ENCODE data around the gene RHEBL1. TPM values are rescaled to one million over a fixed set of nuclear protein-coding genes. Genes with fewer than 3 reads are reported as not detected.
A peak's percentile ranks its signal among the peaks of the same experiment; 100 is the strongest.

RHEBL1 gene
- total and polyA plus RNA-seq, 8 donors: 0.71 to 3.6 (median 2.2) TPM

DNA sequence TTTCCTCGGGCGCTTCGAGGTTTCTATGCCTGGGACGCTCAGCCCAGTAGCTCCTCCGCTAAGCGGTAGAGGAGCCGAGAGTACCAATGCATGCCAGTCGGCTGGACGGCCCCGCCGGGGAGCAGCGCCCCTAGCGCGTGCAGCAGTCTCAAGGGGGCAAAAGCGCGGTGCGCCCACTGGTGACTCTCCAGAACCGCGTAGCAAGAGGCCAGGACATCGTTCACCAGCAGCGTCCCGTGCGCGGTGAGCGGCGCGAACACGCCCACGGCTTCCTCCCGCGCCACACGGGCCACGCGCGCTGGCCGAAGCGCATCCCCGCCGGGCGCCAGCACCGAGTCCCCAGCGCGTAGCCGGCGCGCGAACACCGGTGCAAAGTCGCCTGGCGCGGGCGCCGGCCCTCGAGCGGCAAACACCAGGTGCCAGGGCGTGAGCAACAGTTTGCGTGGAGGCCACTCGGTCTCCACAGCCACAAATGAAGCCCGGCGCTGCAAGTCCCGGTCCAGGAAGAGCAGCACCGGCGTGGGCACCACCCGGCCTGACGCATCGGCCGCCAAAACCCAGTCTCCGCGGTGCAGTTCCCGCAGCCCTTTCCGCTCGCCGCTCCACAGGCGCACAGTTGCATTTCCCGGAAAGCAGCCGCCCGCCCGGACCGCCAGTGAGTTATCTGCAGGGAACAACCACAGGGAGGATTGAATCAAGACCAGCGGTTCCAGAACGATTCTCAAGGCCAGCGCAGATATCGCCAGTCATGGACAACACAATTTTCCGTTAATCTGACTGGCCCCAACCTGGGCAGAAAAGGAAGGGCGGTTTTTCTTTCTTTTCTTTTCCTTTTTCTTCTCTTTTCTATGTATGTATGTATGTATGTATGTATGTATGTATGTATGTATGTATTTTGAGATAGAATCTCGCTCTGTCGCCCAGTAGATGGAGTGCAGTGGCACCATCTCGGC is 20.3 kb upstream of the RHEBL1 start:
- ATAC-seq (no peak), DNase-seq (peak in 1 of 4 donors; percentile 85)
- H3K27me3 ChIP-seq: peaks cover 55 to 70% of the 10 kb centered on the region in 2 donors
- intact Hi-C loops (cut with DNase I): loop anchor here in 1 of 2 donors (5.0 to 10.0 kb wide), 2 partner anchors 32 to 145 kb away; no protein-coding TSS in a partner anchor
- peak overlapping the region; percentile 16 to 38 for H3K4me3 ChIP-seq
- no peaks in the 10 kb centered on the region for H3K36me3 ChIP-seq
- peaks cover 27 to 74% of the 10 kb centered on the region in 2 donors for H3K4me1 ChIP-seq
- H3K9me3 ChIP-seq: no peaks in the 10 kb centered on the region
- H3K27ac ChIP-seq: peak overlapping the region in 1 of 2 donors; percentile 55
- TF ChIP-seq, protein P1, sequence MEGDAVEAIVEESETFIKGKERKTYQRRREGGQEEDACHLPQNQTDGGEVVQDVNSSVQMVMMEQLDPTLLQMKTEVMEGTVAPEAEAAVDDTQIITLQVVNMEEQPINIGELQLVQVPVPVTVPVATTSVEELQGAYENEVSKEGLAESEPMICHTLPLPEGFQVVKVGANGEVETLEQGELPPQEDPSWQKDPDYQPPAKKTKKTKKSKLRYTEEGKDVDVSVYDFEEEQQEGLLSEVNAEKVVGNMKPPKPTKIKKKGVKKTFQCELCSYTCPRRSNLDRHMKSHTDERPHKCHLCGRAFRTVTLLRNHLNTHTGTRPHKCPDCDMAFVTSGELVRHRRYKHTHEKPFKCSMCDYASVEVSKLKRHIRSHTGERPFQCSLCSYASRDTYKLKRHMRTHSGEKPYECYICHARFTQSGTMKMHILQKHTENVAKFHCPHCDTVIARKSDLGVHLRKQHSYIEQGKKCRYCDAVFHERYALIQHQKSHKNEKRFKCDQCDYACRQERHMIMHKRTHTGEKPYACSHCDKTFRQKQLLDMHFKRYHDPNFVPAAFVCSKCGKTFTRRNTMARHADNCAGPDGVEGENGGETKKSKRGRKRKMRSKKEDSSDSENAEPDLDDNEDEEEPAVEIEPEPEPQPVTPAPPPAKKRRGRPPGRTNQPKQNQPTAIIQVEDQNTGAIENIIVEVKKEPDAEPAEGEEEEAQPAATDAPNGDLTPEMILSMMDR (IDR thresholded peaks at IDR 0.05): peak in 1 of 2 donors; percentile 9

DNA sequence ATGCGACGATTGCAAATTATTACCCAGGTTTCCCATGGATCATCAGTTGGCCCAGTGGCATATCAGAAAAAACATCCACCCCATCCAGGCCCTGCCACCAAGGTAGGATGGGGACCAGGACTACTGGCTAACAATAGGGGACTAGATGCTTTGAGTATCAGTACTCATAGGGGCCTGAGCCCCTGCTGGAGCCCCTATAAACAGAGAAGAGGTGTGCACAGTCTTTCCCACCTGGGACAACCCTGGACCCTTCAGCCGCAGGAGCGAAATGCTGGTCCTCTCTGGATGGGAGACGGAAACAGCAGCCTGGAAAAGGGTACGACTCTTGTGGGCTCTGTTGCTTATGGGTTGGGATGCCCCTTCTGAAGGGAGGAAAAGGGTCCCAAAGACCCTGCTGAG is 19.2 kb upstream of the RHEBL1 start:
- Histone ChIP-seq H3K9me3 (no peaks in the 10 kb centered on the region), H3K4me1 (peaks cover 16 to 62% of the 10 kb centered on the region in 2 donors), H3K36me3 (no peaks in the 10 kb centered on the region), H3K27me3 (peaks cover 50 to 58% of the 10 kb centered on the region in 2 donors), H3K27ac (no peak overlapping the region), H3K4me3 (no peak overlapping the region)
- DNase-seq: no peak
- no peak for ATAC-seq
- intact Hi-C loops (cut with DNase I): loop anchor here in 1 of 2 donors (5.0 to 10.0 kb wide), 2 partner anchors 33 to 146 kb away; no protein-coding TSS in a partner anchor
- TF ChIP-seq, protein P1 (IDR thresholded peaks at IDR 0.05): no peak

DNA sequence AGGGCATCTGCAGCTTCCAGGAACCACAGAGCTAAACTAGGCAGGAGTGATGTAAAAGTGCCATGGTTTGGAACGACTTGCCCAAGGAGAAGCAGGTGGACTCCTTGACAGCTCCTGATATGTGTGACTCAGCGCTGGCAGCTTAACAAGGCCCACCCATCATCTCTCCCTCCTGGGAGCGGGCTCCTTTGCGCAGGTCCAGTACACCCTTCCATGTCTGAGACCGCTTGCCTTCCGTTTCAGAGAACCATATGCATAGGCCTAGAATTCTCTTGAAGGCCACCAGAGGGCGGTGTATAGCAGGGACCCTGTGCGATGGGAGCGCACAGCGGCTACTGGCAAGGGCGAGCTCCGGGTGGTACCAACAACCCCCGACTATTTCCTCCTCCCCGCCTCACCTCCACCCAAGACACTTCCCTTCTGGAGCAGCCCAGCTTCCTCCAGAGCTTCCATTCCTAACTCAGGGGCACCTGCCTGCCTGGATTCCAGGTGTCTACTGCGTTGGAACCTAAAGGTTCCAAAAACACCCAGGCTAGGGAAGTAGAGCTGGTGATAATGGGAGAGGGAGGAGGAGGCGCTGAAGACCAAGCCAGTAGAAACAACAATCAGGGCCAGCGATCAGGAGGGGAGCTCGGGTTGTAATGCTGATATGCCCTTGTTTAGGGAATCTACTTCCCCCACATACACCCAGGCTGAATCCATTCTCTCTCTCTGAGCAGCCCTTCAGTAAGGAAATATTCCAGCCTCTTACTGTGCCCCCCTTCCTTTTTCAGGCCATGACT is 18.6 kb upstream of the RHEBL1 start:
- TF ChIP-seq, protein P1 (IDR thresholded peaks at IDR 0.05): peak; percentile 91 to 93
- intact Hi-C loops (cut with DNase I): loop anchor here in 1 of 2 donors (5.0 to 10.0 kb wide), 2 partner anchors 34 to 146 kb away; no protein-coding TSS in a partner anchor
- Histone ChIP-seq H3K4me1 (peaks cover 13 to 56% of the 10 kb centered on the region in 2 donors), H3K9me3 (no peaks in the 10 kb centered on the region), H3K4me3 (no peak overlapping the region), H3K27me3 (peaks cover 44 to 52% of the 10 kb centered on the region in 2 donors), H3K36me3 (no peaks in the 10 kb centered on the region), H3K27ac (no peak overlapping the region)
- ATAC-seq (peak; percentile 97), DNase-seq (peak; percentile 77 to 91 (median 84))

DNA sequence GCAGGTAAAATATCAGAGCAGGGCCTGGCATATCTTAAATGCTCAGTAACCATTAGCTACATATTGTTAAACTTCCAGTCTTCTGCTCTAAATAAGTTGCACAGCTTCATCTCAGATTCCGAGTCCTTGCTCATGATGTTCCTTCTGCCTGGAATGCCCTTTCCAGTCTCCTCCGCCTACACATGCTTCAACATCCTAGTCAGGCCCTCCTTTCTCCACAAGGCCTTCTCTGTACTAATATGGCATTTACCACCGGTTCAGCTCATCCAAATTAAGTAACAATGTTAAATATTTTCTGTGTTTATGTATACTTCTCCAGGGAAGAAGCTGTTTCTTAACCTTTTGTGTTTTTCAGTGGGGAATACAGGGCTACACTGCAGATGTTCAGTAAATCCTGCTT is 16.3 kb upstream of the RHEBL1 start:
- DNase-seq: no peak
- Histone ChIP-seq H3K27me3 (peaks cover 22 to 30% of the 10 kb centered on the region in 2 donors), H3K27ac (no peak overlapping the region), H3K36me3 (no peaks in the 10 kb centered on the region), H3K4me3 (no peak overlapping the region), H3K9me3 (no peaks in the 10 kb centered on the region), H3K4me1 (peaks cover 9 to 34% of the 10 kb centered on the region in 2 donors)
- intact Hi-C loops (cut with DNase I): loop anchor here in 1 of 2 donors (5.0 to 10.0 kb wide), 2 partner anchors 36 to 149 kb away; no protein-coding TSS in a partner anchor
- TF ChIP-seq, protein P1 (IDR thresholded peaks at IDR 0.05): no peak
- ATAC-seq: no peak
